Lower leg skin (tissue), 4 donors: ENCODE measurements around the gene RAB3B. TPM values are rescaled to one million over a fixed set of nuclear protein-coding genes. Genes with fewer than 3 reads are reported as not detected.

Experiments
- DNase-seq, 2 donors: peaks; one replicate each; pipeline ENCODE4 v3.0.0-alpha.2; 2019; ENCODE audit warnings: low spot score in 2 of 2
- H3K4me3 ChIP-seq: fragments of 200-600 bp; sonication (generic); 2 replicates; pipeline ENCODE4 v1.5.1; 2017; ENCODE audit warnings: mild to moderate bottlenecking, low read depth; ENCODE audit not compliant: poor library complexity, severe bottlenecking
- POLR2A ChIP-seq, 2 donors: fragments of 450-650 bp; IDR thresholded peaks; one replicate each; pipeline ENCODE4 v1.6.1; 2016 to 2017; ENCODE audit warnings: antibody characterized with exemption in 2 of 2, mild to moderate bottlenecking in 1 of 2, moderate library complexity in 1 of 2
- WGBS, 2 donors: methylation state at CpG; one replicate each; pipeline ENCODE4 v1.1.5; 2018; 5-methylcytosine and 5-hydroxymethylcytosine counted together
- intact Hi-C: fragments of 100-400 bp; cut with DNase I; formaldehyde crosslinking; loops from one replicate; pipeline ENCODE4 v1.15.0; 2023; ENCODE audit warnings: low total_unique reads
- total RNA-seq, 4 donors: library from RNA; depleted of rRNA; stranded (reverse); fragments of >200 nt; gene quantifications; one replicate each; pipeline ENCODE4 v1.1.0, GENCODE V29; 2016
- TF ChIP-seq, protein P1 (sequence below), 3 donors: fragments of 450-650 bp; IDR thresholded peaks; one replicate each; pipeline ENCODE4 v1.5.1; 2016; ENCODE audit warnings: antibody characterized with exemption in 3 of 3, mild to moderate bottlenecking in 3 of 3, moderate library complexity in 2 of 3

The RAB3B gene
- total RNA-seq, 4 donors from 2014 or later = 2.4 to 13.7 (median 4.3) TPM

GRCh38 chr1:51941528-51941927 lies 49.0 kb downstream of the RAB3B start:
- TF ChIP-seq, protein P1, sequence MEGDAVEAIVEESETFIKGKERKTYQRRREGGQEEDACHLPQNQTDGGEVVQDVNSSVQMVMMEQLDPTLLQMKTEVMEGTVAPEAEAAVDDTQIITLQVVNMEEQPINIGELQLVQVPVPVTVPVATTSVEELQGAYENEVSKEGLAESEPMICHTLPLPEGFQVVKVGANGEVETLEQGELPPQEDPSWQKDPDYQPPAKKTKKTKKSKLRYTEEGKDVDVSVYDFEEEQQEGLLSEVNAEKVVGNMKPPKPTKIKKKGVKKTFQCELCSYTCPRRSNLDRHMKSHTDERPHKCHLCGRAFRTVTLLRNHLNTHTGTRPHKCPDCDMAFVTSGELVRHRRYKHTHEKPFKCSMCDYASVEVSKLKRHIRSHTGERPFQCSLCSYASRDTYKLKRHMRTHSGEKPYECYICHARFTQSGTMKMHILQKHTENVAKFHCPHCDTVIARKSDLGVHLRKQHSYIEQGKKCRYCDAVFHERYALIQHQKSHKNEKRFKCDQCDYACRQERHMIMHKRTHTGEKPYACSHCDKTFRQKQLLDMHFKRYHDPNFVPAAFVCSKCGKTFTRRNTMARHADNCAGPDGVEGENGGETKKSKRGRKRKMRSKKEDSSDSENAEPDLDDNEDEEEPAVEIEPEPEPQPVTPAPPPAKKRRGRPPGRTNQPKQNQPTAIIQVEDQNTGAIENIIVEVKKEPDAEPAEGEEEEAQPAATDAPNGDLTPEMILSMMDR (IDR thresholded peaks at IDR 0.05) = no peak
- no peak for TF ChIP-seq POLR2A (IDR thresholded peaks at IDR 0.05)
- H3K4me3 ChIP-seq = no peak overlapping the region
- intact Hi-C loops = no loop called here
- DNase-seq = no peak

GRCh38 chr1:51937112-51937511 lies 53.4 kb downstream of the RAB3B start:
- H3K4me3 ChIP-seq = no peak overlapping the region
- DNase-seq = no peak
- WGBS, 2 donors = 90 to 92% methylated on average over 4 of the region's 4 CpGs
- TF ChIP-seq POLR2A (IDR thresholded peaks at IDR 0.05) = no peak
- TF ChIP-seq, protein P1 (IDR thresholded peaks at IDR 0.05) = no peak
- intact Hi-C loops = no loop called here

GRCh38 chr1:51936531-51936930 lies 54.0 kb downstream of the RAB3B start:
- intact Hi-C loops = no loop called here
- no peak overlapping the region for H3K4me3 ChIP-seq

DNA sequence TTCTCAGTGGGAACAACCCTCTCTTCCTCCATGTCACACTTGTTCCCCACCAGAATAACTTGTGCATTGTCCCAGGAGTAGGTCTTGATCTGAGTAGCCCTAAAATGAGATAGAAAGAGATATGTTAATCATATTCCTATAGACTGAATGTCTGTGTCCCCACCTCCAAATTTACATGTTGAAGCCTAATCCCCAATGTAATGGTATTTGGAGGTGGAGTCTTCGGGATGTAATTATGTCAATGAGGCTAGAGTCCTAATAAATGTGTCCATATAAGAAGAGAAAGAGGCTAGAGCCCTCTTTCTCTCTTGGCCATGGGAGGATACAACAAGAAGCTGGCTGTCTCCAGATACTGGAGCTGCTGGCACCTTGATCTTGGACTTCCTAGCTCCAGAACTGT lies 57.2 kb downstream of the RAB3B start:
- 90 to 91% methylated on average over 1 of the region's 1 CpG for WGBS, 2 donors

More at GRCh38 chr1:51936531-51936930, 54.0 kb downstream of the RAB3B start:
- TF ChIP-seq, protein P1 (IDR thresholded peaks at IDR 0.05) = no peak
- TF ChIP-seq POLR2A (IDR thresholded peaks at IDR 0.05) = no peak
- no peak for DNase-seq
- WGBS, 2 donors = 77 to 82% methylated on average over 4 of the region's 4 CpGs

GRCh38 chr1:51930329-51930728 lies 60.2 kb downstream of the RAB3B start:
- TF ChIP-seq, protein P1 (IDR thresholded peaks at IDR 0.05) = no peak
- no peak for TF ChIP-seq POLR2A (IDR thresholded peaks at IDR 0.05)
- no peak overlapping the region for H3K4me3 ChIP-seq
- DNase-seq = no peak
- intact Hi-C loops = no loop called here

More for the DNA sequence above, 57.2 kb downstream of the RAB3B start:
- TF ChIP-seq POLR2A (IDR thresholded peaks at IDR 0.05) = no peak
- TF ChIP-seq, protein P1 (IDR thresholded peaks at IDR 0.05) = no peak
- intact Hi-C loops = no loop called here
- no peak overlapping the region for H3K4me3 ChIP-seq
- no peak for DNase-seq

DNA sequence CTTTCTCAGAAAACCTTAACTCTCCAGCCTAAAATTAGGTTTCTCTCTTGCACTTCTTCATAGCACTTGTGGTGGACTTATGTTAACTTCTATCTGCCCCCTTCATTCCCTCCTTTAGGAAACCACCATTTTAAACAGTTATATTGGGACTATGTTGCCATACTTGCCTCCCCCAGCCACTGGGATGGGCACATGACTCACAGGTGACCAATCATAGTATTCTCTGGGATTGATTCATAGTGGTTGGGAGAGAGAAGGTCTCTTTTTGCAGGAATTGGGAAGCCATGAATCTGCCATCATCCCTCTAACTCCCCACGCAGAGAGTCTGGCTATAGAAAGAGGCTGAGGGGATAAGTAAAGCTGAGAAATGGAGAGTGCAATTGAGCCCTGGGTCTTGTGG lies 61.6 kb downstream of the RAB3B start:
- 79 to 87% methylated on average over 1 of the region's 1 CpG for WGBS, 2 donors
- no peak overlapping the region for H3K4me3 ChIP-seq
- DNase-seq = no peak
- TF ChIP-seq, protein P1 (IDR thresholded peaks at IDR 0.05) = no peak
- no peak for TF ChIP-seq POLR2A (IDR thresholded peaks at IDR 0.05)
- intact Hi-C loops = no loop called here
